Myocyte (in vitro differentiated cells): ENCODE measurements around the gene MUC3A. TPM values are rescaled to one million over a fixed set of nuclear protein-coding genes. Genes with fewer than 3 reads are reported as not detected.

Experiments
- total RNA-seq: library from RNA; depleted of rRNA; stranded (reverse); fragments of >200 nt; gene quantifications from 2 replicates; pipeline ENCODE4 v1.2.3, GENCODE V29; 2014

Gene MUC3A
- total RNA-seq, 1 donor from 2014 or later = not detected

Other genes with a start within 250 kb of the MUC3A start
- gene POP7, start 243.4 kb upstream of the MUC3A start, total RNA-seq = 36.2 and 46.9 TPM in 2 replicates
- 0.16 and 0.88 TPM in 2 replicates for gene EPO, start 229.1 kb upstream of the MUC3A start, total RNA-seq
- gene ZAN, start 215.9 kb upstream of the MUC3A start, total RNA-seq = 0.05 TPM in 1 of 2 replicates, not detected in the other
- gene EPHB4, start 122.0 kb upstream of the MUC3A start, total RNA-seq = 63.7 and 84.1 TPM in 2 replicates
- gene SLC12A9, start 96.8 kb upstream of the MUC3A start, total RNA-seq = 13.4 and 23.8 TPM in 2 replicates
- gene TRIP6, start 82.1 kb upstream of the MUC3A start, total RNA-seq = 94.2 and 99.3 TPM in 2 replicates
- gene SRRT, start 74.4 kb upstream of the MUC3A start, total RNA-seq = 44.7 and 55.7 TPM in 2 replicates
- gene UFSP1, start 59.8 kb upstream of the MUC3A start, total RNA-seq = 8.5 and 14.3 TPM in 2 replicates
- 51.0 and 84.4 TPM in 2 replicates for gene ACHE, start 53.6 kb upstream of the MUC3A start, total RNA-seq
- not detected in 2 replicates for gene MUC12, start 20.0 kb downstream of the MUC3A start, total RNA-seq
- gene MUC17, start 70.5 kb downstream of the MUC3A start, total RNA-seq = not detected in 2 replicates
- gene TRIM56, start 135.9 kb downstream of the MUC3A start, total RNA-seq = 7.8 and 7.9 TPM in 2 replicates
- 26.6 and 31.9 TPM in 2 replicates for gene SERPINE1, start 177.6 kb downstream of the MUC3A start, total RNA-seq
- 53.3 and 79.5 TPM in 2 replicates for gene AP1S1, start 204.9 kb downstream of the MUC3A start, total RNA-seq
- not detected in 2 replicates for gene VGF, start 216.0 kb downstream of the MUC3A start, total RNA-seq
- not detected in 2 replicates for gene NAT16, start 230.8 kb downstream of the MUC3A start, total RNA-seq